GM12891 (cell line): ENCODE results near the gene MRPL27.

ENCODE experiments used
- DNase-seq: peaks from one replicate; pipeline ENCODE4 v3.0.0; 2011; ENCODE audit warnings: low spot score; ENCODE audit not compliant: insufficient read length
- FAIRE-seq: peaks from 2 replicates; lab custom pipeline; 2011; peaks lifted over from hg19 to GRCh38; lab: Jason Lieb, UNC
- PAX5 ChIP-seq: IDR thresholded peaks from 2 replicates; pipeline ENCODE4 v1.6.1; 2011; ENCODE audit warnings: low read length, moderate library complexity, mild to moderate bottlenecking; ENCODE audit not compliant: insufficient read depth, severe bottlenecking
- POLR2A ChIP-seq: IDR thresholded peaks from 2 replicates; pipeline ENCODE4 v1.6.1; 2011; ENCODE audit warnings: low read depth, low read length, control low read depth
- POLR2AphosphoS5 ChIP-seq: IDR thresholded peaks from 2 replicates; pipeline ENCODE4 v1.6.1; 2011; ENCODE audit warnings: low read depth, low read length, control low read depth
- POU2F2 ChIP-seq: IDR thresholded peaks from 2 replicates; pipeline ENCODE4 v1.6.1; 2011; ENCODE audit warnings: low read depth, mild to moderate bottlenecking, control low read depth, low read length, moderate library complexity
- SPI1 ChIP-seq: IDR thresholded peaks from 2 replicates; pipeline ENCODE4 v1.6.1; 2011; ENCODE audit warnings: low read depth, low read length, control low read depth
- TAF1 ChIP-seq: IDR thresholded peaks from 2 replicates; pipeline ENCODE4 v1.6.1; 2011; ENCODE audit warnings: low read depth, low read length, control low read depth

The MRPL27 gene

GRCh38 chr17:50382931-50383330 is 9.9 kb upstream of the MRPL27 start:
- no peak for TF ChIP-seq POLR2A
- TF ChIP-seq PAX5, result no peak
- TF ChIP-seq POU2F2, result no peak
- no peak for TF ChIP-seq POLR2AphosphoS5
- TF ChIP-seq TAF1, result no peak
- TF ChIP-seq SPI1, result no peak
- DNase-seq (no peak), FAIRE-seq (no peak)

- FAIRE-seq (no peak), DNase-seq (no peak)
- no peak for TF ChIP-seq POLR2A
- TF ChIP-seq POLR2AphosphoS5, result no peak
- TF ChIP-seq SPI1, result no peak
- no peak for TF ChIP-seq PAX5
- TF ChIP-seq TAF1, result no peak
- TF ChIP-seq POU2F2, result no peak
These were observed 8.9 kb upstream of the MRPL27 start for GRCh38 chr17:50381920-50382319.

- no peak for TF ChIP-seq PAX5
- no peak for TF ChIP-seq SPI1
- TF ChIP-seq TAF1, result no peak
- TF ChIP-seq POLR2AphosphoS5, result no peak
- DNase-seq (no peak), FAIRE-seq (no peak)
These were observed 8.4 kb upstream of the MRPL27 start for GRCh38 chr17:50381260-50381815.

- TF ChIP-seq POLR2A (peak; percentile 34), POU2F2 (0 out of 2 replicates have a peak, but pooled peaks have one; percentile 7), SPI1 (no peak), POLR2AphosphoS5 (peak; percentile 78)
- FAIRE-seq (no peak), DNase-seq (no peak)
These were observed 7.6 kb upstream of the MRPL27 start for GRCh38 chr17:50380369-50381259.

GRCh38 chr17:50379351-50380132 is 6.6 kb upstream of the MRPL27 start:
- TF ChIP-seq PAX5 (no peak), SPI1 (no peak), POLR2A (no peak), POLR2AphosphoS5 (no peak), TAF1 (no peak)
- no peak for DNase-seq
- no peak for FAIRE-seq

- FAIRE-seq (no peak), DNase-seq (no peak)
- no peak for TF ChIP-seq POU2F2
- TF ChIP-seq PAX5, result no peak
- TF ChIP-seq TAF1, result no peak
These were observed 3.0 kb upstream of the MRPL27 start for GRCh38 chr17:50375858-50376538.

GRCh38 chr17:50373705-50374104 is 721 bp upstream of the MRPL27 start:
- FAIRE-seq, result peak; percentile 16
- no peak for TF ChIP-seq POU2F2
- no peak for TF ChIP-seq SPI1
- no peak for TF ChIP-seq TAF1
- no peak for TF ChIP-seq POLR2A
- no peak for DNase-seq

GRCh38 chr17:50372222-50372757 is 694 bp downstream of the MRPL27 start:
- FAIRE-seq (no peak), DNase-seq (no peak)
- no peak for TF ChIP-seq TAF1
- TF ChIP-seq POLR2AphosphoS5, result no peak
- TF ChIP-seq PAX5, result no peak
- no peak for TF ChIP-seq POU2F2
- no peak for TF ChIP-seq POLR2A
- no peak for TF ChIP-seq SPI1

- FAIRE-seq (no peak), DNase-seq (no peak)
- TF ChIP-seq POLR2A (no peak), TAF1 (no peak), POLR2AphosphoS5 (no peak), POU2F2 (no peak)
These were observed 1.5 kb downstream of the MRPL27 start for GRCh38 chr17:50371526-50371925.

- DNase-seq, result no peak
- TF ChIP-seq PAX5, result no peak
- TF ChIP-seq TAF1, result no peak
- TF ChIP-seq POLR2A, result no peak
- TF ChIP-seq POU2F2, result no peak
- TF ChIP-seq SPI1, result no peak
- TF ChIP-seq POLR2AphosphoS5, result no peak
- FAIRE-seq, result no peak
These were observed 2.9 kb downstream of the MRPL27 start for GRCh38 chr17:50370052-50370451.
